Measurements from ENCODE around the gene CDK19.

- TF ChIP-seq CDX4 (CRISPR knock-in tag; IDR thresholded peaks at IDR 0.05; ENCODE audit: borderline replicate concordance) (no peak), CTCF (IDR thresholded peaks at IDR 0.05) (no peak), ETV6 (CRISPR knock-in tag; IDR thresholded peaks at IDR 0.05) (no peak), FOXP4 (CRISPR knock-in tag; IDR thresholded peaks at IDR 0.05) (no peak)
Observed at GRCh38 chr6:110615722-110616121, 199.5 kb downstream of the CDK19 start.

Measured in WTC11 (cell line).